Stimulated activated CD8-positive, alpha-beta memory T cell treated with anti-CD3 and anti-CD28 coated beads, Interleukin-15, amount 100 ng/mL, for 4 hours (primary cell): ENCODE data around the gene RABL2B.

ENCODE experiments used
- DNase-seq, 2 donors: peaks; one replicate each; pipeline ENCODE4 v3.0.0-alpha.2; 2020; ENCODE audit warnings: low read depth in 2 of 2

Gene RABL2B

DNA sequence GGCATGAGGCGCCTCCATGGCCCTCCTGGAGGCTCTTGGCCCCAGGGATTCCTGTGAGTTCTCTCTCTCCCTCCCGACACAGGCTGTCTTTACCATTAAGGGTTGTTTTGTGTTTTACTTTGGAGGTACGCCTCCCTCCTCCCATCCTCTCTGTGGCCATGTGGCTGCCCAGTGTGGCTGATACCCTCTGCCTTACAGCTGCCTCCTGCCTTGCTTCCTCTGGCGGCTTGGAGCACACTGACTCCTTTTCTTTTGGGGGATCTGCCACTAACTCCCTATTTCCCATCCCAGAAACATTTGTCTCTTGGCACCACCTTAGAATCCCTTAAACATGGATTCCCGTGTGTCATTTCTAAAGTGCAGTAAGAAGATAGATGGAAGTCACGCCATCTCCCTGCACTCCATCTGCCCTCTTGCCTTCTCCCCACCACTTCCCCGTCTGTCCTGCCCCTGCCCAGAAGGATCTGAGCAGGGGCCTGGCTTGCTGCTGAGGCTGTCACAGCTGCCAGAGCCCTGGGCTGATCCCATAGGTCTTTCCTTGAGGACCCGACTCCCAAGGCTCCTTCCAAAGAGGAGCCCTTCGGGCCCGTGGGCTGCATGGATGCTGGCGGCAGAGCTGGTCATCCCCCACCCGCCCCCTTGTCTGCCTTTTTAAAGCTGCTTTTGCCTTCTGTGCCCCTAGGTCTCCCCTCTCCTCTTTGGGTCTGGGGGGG is 60.6 kb downstream of the RABL2B start:
- no peak for DNase-seq

DNA sequence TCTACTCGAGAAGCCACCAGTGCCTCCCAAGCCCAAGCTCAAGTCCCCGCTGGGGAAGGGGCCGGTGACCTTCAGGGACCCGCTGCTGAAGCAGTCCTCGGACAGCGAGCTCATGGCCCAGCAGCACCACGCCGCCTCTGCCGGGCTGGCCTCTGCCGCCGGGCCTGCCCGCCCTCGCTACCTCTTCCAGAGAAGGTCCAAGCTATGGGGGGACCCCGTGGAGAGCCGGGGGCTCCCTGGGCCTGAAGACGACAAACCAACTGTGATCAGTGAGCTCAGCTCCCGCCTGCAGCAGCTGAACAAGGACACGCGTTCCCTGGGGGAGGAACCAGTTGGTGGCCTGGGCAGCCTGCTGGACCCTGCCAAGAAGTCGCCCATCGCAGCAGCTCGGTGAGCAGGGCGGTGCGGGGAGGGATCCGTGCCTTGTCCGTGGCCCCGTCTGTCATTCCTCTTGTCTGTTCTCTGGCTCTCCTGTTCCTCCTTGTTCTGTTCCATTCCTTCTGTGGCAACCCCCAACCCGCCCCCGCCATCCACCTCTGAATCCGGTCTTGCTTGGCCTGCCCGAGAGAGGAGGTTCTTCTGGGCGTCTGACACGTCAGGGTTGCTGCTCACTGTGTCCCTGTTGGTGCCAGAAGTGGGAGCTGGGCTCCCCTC is 61.3 kb downstream of the RABL2B start:
- DNase-seq = no peak

GRCh38 chr22:50721257-50721844 is 62.1 kb downstream of the RABL2B start:
- no peak for DNase-seq

- no peak for DNase-seq
Measured at GRCh38 chr22:50720301-50721256, 62.9 kb downstream of the RABL2B start.

DNA sequence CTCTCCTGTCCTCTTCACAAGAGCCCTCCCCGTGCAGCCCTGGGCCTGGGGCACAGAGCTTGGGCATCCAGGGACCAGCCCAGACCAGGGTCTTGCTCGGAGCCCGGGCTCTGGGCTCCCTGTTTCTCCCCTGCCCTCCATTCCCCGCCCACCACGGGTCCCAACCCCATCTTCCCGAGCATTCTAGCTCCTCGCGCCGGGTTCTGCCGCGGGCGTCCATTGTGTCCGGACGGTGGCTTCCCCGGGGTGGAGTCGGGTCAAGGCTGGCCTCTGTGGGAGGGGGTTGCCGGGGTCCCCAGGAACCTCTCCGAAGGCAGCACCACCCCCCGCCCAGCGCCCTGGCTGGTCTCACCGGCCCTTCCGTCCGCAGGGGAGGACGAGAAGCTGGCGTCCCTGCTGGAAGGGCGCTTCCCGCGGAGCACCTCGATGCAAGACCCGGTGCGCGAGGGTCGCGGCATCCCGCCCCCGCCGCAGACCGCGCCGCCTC is 63.6 kb downstream of the RABL2B start:
- no peak for DNase-seq

GRCh38 chr22:50718352-50718709 is 65.1 kb downstream of the RABL2B start:
- DNase-seq = no peak

DNA sequence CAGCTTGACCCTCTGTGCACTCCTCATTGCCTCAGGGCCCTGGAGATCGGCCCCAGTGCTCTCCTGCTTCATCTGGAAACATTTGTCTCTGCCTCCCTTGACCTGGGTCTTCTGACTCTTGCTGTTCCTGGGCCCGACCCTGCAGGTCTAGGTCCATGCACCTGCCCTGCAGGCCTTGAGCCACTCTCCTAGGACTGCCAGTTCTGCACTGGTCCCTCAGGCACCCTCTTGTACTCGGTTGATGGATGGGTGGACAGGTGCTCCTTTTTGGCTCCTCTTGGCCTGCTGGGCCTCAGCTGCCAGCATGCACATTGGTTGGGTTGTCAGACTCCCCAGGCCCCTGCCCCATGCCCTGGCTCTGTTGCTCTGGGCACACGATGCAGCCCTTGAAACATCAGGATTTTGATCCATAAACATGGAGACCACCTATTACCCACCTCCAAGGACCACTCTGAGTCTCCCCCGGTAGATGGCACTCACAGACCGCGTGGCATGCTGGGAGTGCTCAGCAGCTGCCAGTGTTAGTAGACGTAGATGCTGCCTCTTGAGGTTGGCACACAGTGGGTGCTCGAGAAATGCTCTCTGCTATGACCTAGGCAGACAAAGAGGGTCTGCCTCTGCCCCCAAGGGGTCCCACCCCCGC is 65.6 kb downstream of the RABL2B start:
- no peak for DNase-seq
